K562 (cell line): Measurements from ENCODE around the gene RNH1. TPM values are rescaled to one million over a fixed set of nuclear protein-coding genes. Genes with fewer than 3 reads are reported as not detected.

Source experiments
- AFF4 ChIP-seq: sonication (generic); formaldehyde crosslinking; IDR thresholded peaks from 2 replicates; pipeline ENCODE4 v1.8.0; 2023; ENCODE audit warnings: mild to moderate bottlenecking, missing genetic modification reagents
- ATF1 ChIP-seq, 2 experiments: fragments of 450-650 bp in 1 of 2; IDR thresholded peaks; 2 replicates each; pipeline ENCODE4 v1.6.1; 2016; ENCODE audit warnings: missing compliant biosample characterization in 1 of 2, missing genetic modification characterization in 1 of 2
- EGR1 ChIP-seq: fragments of 450-650 bp; conservative IDR thresholded peaks from 2 replicates; pipeline ENCODE4 v1.6.1; 2017; ENCODE audit warnings: mild to moderate bottlenecking
- FOXP1 ChIP-seq: sonication (generic); formaldehyde crosslinking; IDR thresholded peaks from 2 replicates; pipeline ENCODE4 v1.8.0; 2022; ENCODE audit warnings: mild to moderate bottlenecking, missing genetic modification reagents
- GABPB1 ChIP-seq: sonication (generic); formaldehyde crosslinking; IDR thresholded peaks from 2 replicates; pipeline ENCODE4 v1.8.0; 2022; ENCODE audit warnings: mild to moderate bottlenecking, missing genetic modification reagents
- HMGN3 ChIP-seq: IDR thresholded peaks from 2 replicates; pipeline ENCODE4 v1.6.1; 2011; ENCODE audit warnings: borderline replicate concordance, low read depth, mild to moderate bottlenecking, mixed read lengths, low read length; ENCODE audit not compliant: insufficient read length; ENCODE audit errors: extremely low read depth
- KLF6 ChIP-seq: fragments of 250-450 bp; sonication (Bioruptor Pico); IDR thresholded peaks from 2 replicates; pipeline ENCODE4 v1.4.0; 2020; ENCODE audit warnings: mild to moderate bottlenecking, moderate library complexity, borderline replicate concordance
- MTA1 ChIP-seq: fragments of 450-650 bp; IDR thresholded peaks from 2 replicates; pipeline ENCODE4 v1.6.1; 2017; ENCODE audit warnings: borderline replicate concordance
- MYC ChIP-seq, 2 experiments: fragments of 250-450 bp in 1 of 2; sonication (Bioruptor Pico) in 1 of 2; IDR thresholded peaks; 2 replicates each; pipeline versions ENCODE4 v1.5.1 to v1.6.1; 2012 to 2021; ENCODE audit warnings: low read depth in 2 of 2, borderline replicate concordance in 1 of 2, improper control_type of control experiment in 1 of 2, low read length in 1 of 2, mild to moderate bottlenecking in 1 of 2, moderate library complexity in 1 of 2
- NONO ChIP-seq, 2 experiments: fragments of 200-400 bp in 1 of 2; fragments of 450-650 bp in 1 of 2; formaldehyde crosslinking in 1 of 2; IDR thresholded peaks; 2 replicates each; pipeline ENCODE4 v1.6.1; 2017; ENCODE audit warnings: low read depth in 2 of 2, mild to moderate bottlenecking in 2 of 2, moderate library complexity in 2 of 2, low read length in 1 of 2
- POLR2H ChIP-seq: IDR thresholded peaks from 2 replicates; pipeline ENCODE4 v1.6.1; 2016; ENCODE audit warnings: missing genetic modification characterization, low read depth, mild to moderate bottlenecking, control low read depth, missing compliant biosample characterization, moderate library complexity
- SIN3A ChIP-seq, 2 experiments: fragments of 150-350 bp in 1 of 2; IDR thresholded peaks; 2 replicates each; pipeline ENCODE4 v1.6.1; 2011 to 2016; ENCODE audit warnings: borderline replicate concordance in 2 of 2, low read depth in 2 of 2, low read length in 2 of 2, mild to moderate bottlenecking in 2 of 2, moderate library complexity in 2 of 2; ENCODE audit not compliant: control insufficient read depth in 1 of 2
- SNAPC5 ChIP-seq: fragments of 250-450 bp; sonication (Bioruptor Pico); IDR thresholded peaks from 2 replicates; pipeline ENCODE4 v1.8.0; 2021; ENCODE audit warnings: moderate library complexity, mild to moderate bottlenecking, inconsistent platforms
- TCF7 ChIP-seq: sonication (generic); IDR thresholded peaks from 2 replicates; pipeline ENCODE4 v1.6.1; 2016; ENCODE audit warnings: antibody characterized with exemption, borderline replicate concordance
- ZBED1 ChIP-seq: IDR thresholded peaks from 2 replicates; pipeline ENCODE4 v1.6.1; 2014
- ZBTB43 ChIP-seq: sonication (generic); formaldehyde crosslinking; IDR thresholded peaks from 2 replicates; pipeline ENCODE4 v1.8.0; 2023; ENCODE audit warnings: mild to moderate bottlenecking, missing genetic modification reagents
- ZBTB7A ChIP-seq: IDR thresholded peaks from 2 replicates; pipeline ENCODE4 v1.6.1; 2011; ENCODE audit warnings: low read depth, mild to moderate bottlenecking, low read length, moderate library complexity, borderline replicate concordance; ENCODE audit not compliant: control insufficient read depth
- ZNF197 ChIP-seq: fragments of 200-800 bp; sonication (Bioruptor generic); IDR thresholded peaks from 2 replicates; pipeline ENCODE4 v1.6.1; 2016; ENCODE audit warnings: low read depth, missing genetic modification characterization, missing compliant biosample characterization
- polyA plus RNA-seq, 8 experiments: library from polyadenylated mRNA; depleted of rRNA in 4 of 8; stranded (reverse) in 5 of 8; unstranded in 3 of 8; fragments of >200 nt; fragmentation: Nextera tagmentation in 2 of 8; fragmentation: Illumina TruSeq in 1 of 8; extraction: Ambion mirVana in 2 of 8; extraction: Trizol in 1 of 8; gene quantifications; 2 replicates each; pipeline versions ENCODE4 v1.2.1 to v1.2.3, GENCODE V29; 2011 to 2014; ENCODE audit warnings: inconsistent platforms in 1 of 8, missing spikeins in 1 of 8
- total RNA-seq, 7 experiments: library from RNA; depleted of rRNA in 6 of 7; stranded (reverse); fragments of >200 nt in 6 of 7; fragmentation: Illumina TruSeq in 2 of 7; extraction: Trizol in 2 of 7; gene quantifications; 2 replicates each; pipeline versions ENCODE4 v1.2.1 to v1.2.3, GENCODE V29; 2011 to 2021; ENCODE audit warnings: low replicate concordance in 1 of 7

Gene RNH1
- total and polyA plus RNA-seq, 9 of the 15 experiments (the other 6 are each of a cell fraction or from before 2014, with no cell fraction given) = 2.5 to 160 (median 44.3) TPM

GRCh38 chr11:504053-504993, 2.7 kb downstream of the RNH1 start (continued):
- TF ChIP-seq KLF6 (peak; percentile 46; the same call in 1 of the 2 replicates), TCF7 (0 out of 2 replicates have a peak, but pooled peaks have one; percentile 40), ZBED1 (0 out of 2 replicates have a peak, but pooled peaks have one; percentile 31), MYC (IDR thresholded peaks at IDR 0.05; ENCODE audit: low read depth, low read length) (peak; percentile 45; the same call in 1 of the 2 replicates), MYC (CRISPR knock-in tag; IDR thresholded peaks at IDR 0.05; ENCODE audit: borderline replicate concordance, low read depth) (0 out of 2 replicates have a peak, but pooled peaks have one; percentile 26), HMGN3 (peak; percentile 27), POLR2H (tag) (peak; percentile 38; the same call in 1 of the 2 replicates), EGR1 (peak; percentile 90), ZNF197 (CRISPR knock-in tag) (no peak), GABPB1 (CRISPR knock-in tag) (peak; percentile 25; the same call in 1 of the 2 replicates), ATF1 (CRISPR knock-in tag; IDR thresholded peaks at IDR 0.05) (no peak), ATF1 (tag; IDR thresholded peaks at IDR 0.05) (peak; percentile 49), AFF4 (CRISPR knock-in tag) (peak; percentile 70; the same call in 1 of the 2 replicates), FOXP1 (CRISPR knock-in tag) (peak; percentile 61; the same call in 1 of the 2 replicates), MTA1 (no peak), ZBTB43 (no peak), SIN3A (IDR thresholded peaks at IDR 0.05; ENCODE audit: borderline replicate concordance in 2 of 2, control insufficient read depth in 1 of 2, low read depth in 2 of 2, low read length in 2 of 2) (peak; percentile 54 to 57; a peak in 2 of 4 replicates), ZBTB7A (peak; percentile 90; the same call in 1 of the 2 replicates), SNAPC5 (CRISPR knock-in tag) (no peak), NONO (IDR thresholded peaks at IDR 0.05; ENCODE audit: low read depth in 2 of 2, low read length in 1 of 2) (0 out of 4 replicates have a peak, but pooled peaks of 1 of the 2 experiments have one; percentile 65)
